IgD-negative memory B cell (primary cell): ENCODE data around the gene PALLD. TPM values are rescaled to one million over a fixed set of nuclear protein-coding genes. Genes with fewer than 3 reads are reported as not detected.

Source experiments
- H3K27ac Mint-ChIP-seq, 3 donors: one replicate each; pipeline ENCODE4 v1.8.0; 2020 to 2022; ENCODE audit warnings: mild to moderate bottlenecking in 3 of 3, mixed read lengths in 3 of 3, moderate library complexity in 1 of 3
- H3K27me3 Mint-ChIP-seq: one replicate; pipeline ENCODE4 v1.8.0; 2021; ENCODE audit warnings: mixed read lengths
- H3K36me3 Mint-ChIP-seq: one replicate; pipeline ENCODE4 v1.8.0; 2020; ENCODE audit warnings: mild to moderate bottlenecking, mixed read lengths
- H3K4me1 Mint-ChIP-seq, 3 donors: one replicate each; pipeline ENCODE4 v1.8.0; 2020 to 2022; ENCODE audit warnings: mixed read lengths in 3 of 3, mild to moderate bottlenecking in 1 of 3
- H3K4me3 Mint-ChIP-seq, 4 donors: one replicate each; pipeline ENCODE4 v1.8.0; 2020 to 2022; ENCODE audit warnings: mild to moderate bottlenecking in 4 of 4, mixed read lengths in 4 of 4, moderate library complexity in 3 of 4
- H3K9me3 Mint-ChIP-seq, 3 donors: one replicate each; pipeline ENCODE4 v1.8.0; 2020 to 2021; ENCODE audit warnings: mixed read lengths in 3 of 3, mild to moderate bottlenecking in 1 of 3
- polyA plus RNA-seq: library from polyadenylated mRNA; unstranded; fragments of 300-500 nt; fragmentation: Illumina TruSeq; gene quantifications from one replicate; pipeline ENCODE4 v1.2.3, GENCODE V29; 2021

PALLD gene
- polyA plus RNA-seq, 1 donor from 2014 or later: 0.31 TPM

- peaks cover 0 to 2% (median 0%) of the 10 kb centered on the region in 3 donors for H3K4me1 Mint-ChIP-seq
- H3K9me3 Mint-ChIP-seq: peaks cover 0 to 4% (median 0%) of the 10 kb centered on the region in 3 donors
- no peak overlapping the region for H3K4me3 Mint-ChIP-seq
- H3K27ac Mint-ChIP-seq: no peak overlapping the region
- H3K36me3 Mint-ChIP-seq: no peaks in the 10 kb centered on the region
- H3K27me3 Mint-ChIP-seq: peaks cover 1% of the 10 kb centered on the region
Measured at GRCh38 chr4:168751263-168752225, 254.7 kb downstream of the PALLD start.

- Mint-ChIP-seq H3K9me3 (no peaks in the 10 kb centered on the region), H3K4me1 (peaks cover 0 to 2% (median 0%) of the 10 kb centered on the region in 3 donors), H3K27ac (no peak overlapping the region), H3K36me3 (no peaks in the 10 kb centered on the region), H3K4me3 (no peak overlapping the region), H3K27me3 (peaks cover 3% of the 10 kb centered on the region)
Measured at GRCh38 chr4:168755598-168756477, 259.0 kb downstream of the PALLD start.

GRCh38 chr4:168757500-168757899 lies 260.6 kb downstream of the PALLD start:
- Mint-ChIP-seq H3K4me3 (no peak overlapping the region), H3K27me3 (peaks cover 1% of the 10 kb centered on the region), H3K9me3 (no peaks in the 10 kb centered on the region), H3K27ac (no peak overlapping the region), H3K36me3 (no peaks in the 10 kb centered on the region), H3K4me1 (peaks cover 0 to 2% (median 0%) of the 10 kb centered on the region in 3 donors)

GRCh38 chr4:168758351-168758876 lies 261.6 kb downstream of the PALLD start:
- Mint-ChIP-seq H3K27ac (no peak overlapping the region), H3K4me1 (peaks cover 0 to 2% (median 0%) of the 10 kb centered on the region in 3 donors), H3K9me3 (no peaks in the 10 kb centered on the region), H3K4me3 (no peak overlapping the region), H3K27me3 (peaks cover 1% of the 10 kb centered on the region), H3K36me3 (no peaks in the 10 kb centered on the region)

- Mint-ChIP-seq H3K4me3 (no peak overlapping the region), H3K27me3 (peaks cover 1% of the 10 kb centered on the region), H3K4me1 (peaks cover 0 to 2% (median 0%) of the 10 kb centered on the region in 3 donors), H3K9me3 (no peaks in the 10 kb centered on the region), H3K27ac (no peak overlapping the region), H3K36me3 (no peaks in the 10 kb centered on the region)
Measured at GRCh38 chr4:168759321-168759720, 262.5 kb downstream of the PALLD start.

- no peaks in the 10 kb centered on the region for H3K9me3 Mint-ChIP-seq
- H3K27ac Mint-ChIP-seq: peak overlapping the region in 1 of 3 donors; percentile 35
- peaks cover 1% of the 10 kb centered on the region for H3K27me3 Mint-ChIP-seq
- peaks cover 0 to 2% (median 0%) of the 10 kb centered on the region in 3 donors for H3K4me1 Mint-ChIP-seq
- H3K4me3 Mint-ChIP-seq: no peak overlapping the region
- no peaks in the 10 kb centered on the region for H3K36me3 Mint-ChIP-seq
Measured at GRCh38 chr4:168759959-168760527, 263.2 kb downstream of the PALLD start.

- peaks cover 1% of the 10 kb centered on the region for H3K27me3 Mint-ChIP-seq
- no peaks in the 10 kb centered on the region for H3K4me1 Mint-ChIP-seq
- no peak overlapping the region for H3K4me3 Mint-ChIP-seq
- H3K9me3 Mint-ChIP-seq: no peaks in the 10 kb centered on the region
- no peaks in the 10 kb centered on the region for H3K36me3 Mint-ChIP-seq
- no peak overlapping the region for H3K27ac Mint-ChIP-seq
Measured at GRCh38 chr4:168761066-168761465, 264.2 kb downstream of the PALLD start.

- Mint-ChIP-seq H3K4me3 (no peak overlapping the region), H3K36me3 (no peaks in the 10 kb centered on the region), H3K9me3 (no peaks in the 10 kb centered on the region), H3K27me3 (no peaks in the 10 kb centered on the region), H3K4me1 (no peaks in the 10 kb centered on the region), H3K27ac (no peak overlapping the region)
Measured at GRCh38 chr4:168765322-168765721, 268.5 kb downstream of the PALLD start.

GRCh38 chr4:168765726-168766125 lies 268.9 kb downstream of the PALLD start:
- H3K27me3 Mint-ChIP-seq: no peaks in the 10 kb centered on the region
- H3K4me3 Mint-ChIP-seq: no peak overlapping the region
- H3K4me1 Mint-ChIP-seq: no peaks in the 10 kb centered on the region
- no peaks in the 10 kb centered on the region for H3K9me3 Mint-ChIP-seq
- no peaks in the 10 kb centered on the region for H3K36me3 Mint-ChIP-seq
- no peak overlapping the region for H3K27ac Mint-ChIP-seq

GRCh38 chr4:168766604-168767316 lies 269.9 kb downstream of the PALLD start:
- H3K27ac Mint-ChIP-seq: no peak overlapping the region
- H3K9me3 Mint-ChIP-seq: no peaks in the 10 kb centered on the region
- H3K36me3 Mint-ChIP-seq: no peaks in the 10 kb centered on the region
- H3K27me3 Mint-ChIP-seq: no peaks in the 10 kb centered on the region
- H3K4me3 Mint-ChIP-seq: no peak overlapping the region
- no peaks in the 10 kb centered on the region for H3K4me1 Mint-ChIP-seq

GRCh38 chr4:168769416-168769815 lies 272.6 kb downstream of the PALLD start:
- no peak overlapping the region for H3K27ac Mint-ChIP-seq
- H3K27me3 Mint-ChIP-seq: peaks cover 1% of the 10 kb centered on the region
- H3K4me3 Mint-ChIP-seq: no peak overlapping the region
- peaks cover 0 to 2% (median 0%) of the 10 kb centered on the region in 3 donors for H3K9me3 Mint-ChIP-seq
- no peaks in the 10 kb centered on the region for H3K4me1 Mint-ChIP-seq
- no peaks in the 10 kb centered on the region for H3K36me3 Mint-ChIP-seq

GRCh38 chr4:168769837-168770236 lies 273.0 kb downstream of the PALLD start:
- H3K27me3 Mint-ChIP-seq: peaks cover 4% of the 10 kb centered on the region
- no peak overlapping the region for H3K4me3 Mint-ChIP-seq
- no peak overlapping the region for H3K27ac Mint-ChIP-seq
- H3K9me3 Mint-ChIP-seq: peaks cover 0 to 2% (median 0%) of the 10 kb centered on the region in 3 donors
- H3K36me3 Mint-ChIP-seq: no peaks in the 10 kb centered on the region
- no peaks in the 10 kb centered on the region for H3K4me1 Mint-ChIP-seq

- Mint-ChIP-seq H3K36me3 (no peaks in the 10 kb centered on the region), H3K27ac (no peak overlapping the region), H3K27me3 (peaks cover 4% of the 10 kb centered on the region), H3K9me3 (peaks cover 3 to 7% (median 3%) of the 10 kb centered on the region in 3 donors), H3K4me1 (no peaks in the 10 kb centered on the region), H3K4me3 (no peak overlapping the region)
Measured at GRCh38 chr4:168771251-168771650, 274.4 kb downstream of the PALLD start.
